PFSK-1 (cell line): Measurements from ENCODE around the gene MEG3.

ENCODE experiments used
- FOXP2 ChIP-seq: optimal IDR thresholded peaks from 2 replicates; pipeline ENCODE3; 2011; ENCODE audit warnings: borderline replicate concordance, control low read depth, inconsistent platforms; ENCODE audit not compliant: insufficient read depth; ENCODE audit errors: extremely low read length, extremely low read depth
- POLR2AphosphoS5 ChIP-seq: IDR thresholded peaks from 2 replicates; pipeline ENCODE4 v1.6.1; 2012; ENCODE audit warnings: low read depth, mild to moderate bottlenecking, control low read depth, low read length, moderate library complexity
- REST ChIP-seq, 2 experiments: IDR thresholded peaks; 2 replicates each; pipeline versions ENCODE4 v1.6.1 to v1.8.0; 2011 to 2012; ENCODE audit warnings: low read depth in 2 of 2, low read length in 2 of 2, control low read depth in 1 of 2, inconsistent platforms in 1 of 2, mild to moderate bottlenecking in 1 of 2, moderate library complexity in 1 of 2; ENCODE audit not compliant: insufficient read depth in 1 of 2
- SIN3A ChIP-seq: IDR thresholded peaks from 2 replicates; pipeline ENCODE4 v1.6.1; 2012; ENCODE audit warnings: mild to moderate bottlenecking, low read length, moderate library complexity, borderline replicate concordance; ENCODE audit not compliant: insufficient read depth
- TAF1 ChIP-seq: IDR thresholded peaks from 2 replicates; pipeline ENCODE4 v1.6.1; 2012; ENCODE audit warnings: low read length, control low read depth, borderline replicate concordance; ENCODE audit not compliant: insufficient read depth

GRCh38 chr14:100842799-100843198 is 16.9 kb downstream of the MEG3 start:
- TF ChIP-seq POLR2AphosphoS5 (no peak), REST (IDR thresholded peaks at IDR 0.05; ENCODE audit: insufficient read depth in 1 of 2, low read depth in 2 of 2, low read length in 2 of 2) (no peak), TAF1 (no peak), FOXP2 (no peak), SIN3A (no peak)
